Neural progenitor cell (in vitro differentiated cells): ENCODE data around the gene ANXA6. TPM values are rescaled to one million over a fixed set of nuclear protein-coding genes. Genes with fewer than 3 reads are reported as not detected.

Source experiments
- DNase-seq: peaks from one replicate; pipeline ENCODE4 v3.0.0-alpha.2; 2016; ENCODE audit warnings: low spot score
- H2AFZ ChIP-seq: fragments of 200-600 bp; sonication (generic); replicated peaks from 2 replicates; pipeline ENCODE4 v1.6.1; 2016; ENCODE audit warnings: antibody characterized with exemption
- H3F3A ChIP-seq: fragments of 200-600 bp; sonication (generic); 2 replicates; pipeline ENCODE4 v1.6.1; 2016; ENCODE audit warnings: antibody characterized with exemption, low read depth
- H3K27ac ChIP-seq: fragments of 200-600 bp; sonication (generic); 2 replicates; pipeline ENCODE4 v1.5.1; 2016; ENCODE audit warnings: mild to moderate bottlenecking
- H3K27me3 ChIP-seq: fragments of 200-600 bp; sonication (generic); 2 replicates; pipeline ENCODE4 v1.6.1; 2016; ENCODE audit warnings: mild to moderate bottlenecking, moderate library complexity
- H3K36me3 ChIP-seq: fragments of 200-600 bp; sonication (generic); 2 replicates; pipeline ENCODE4 v1.5.1; 2016
- H3K4me1 ChIP-seq: fragments of 200-600 bp; sonication (generic); 2 replicates; pipeline ENCODE4 v1.6.1; 2016; ENCODE audit warnings: mixed run types
- H3K4me2 ChIP-seq: fragments of 200-600 bp; sonication (generic); 2 replicates; pipeline ENCODE4 v1.6.1; 2016
- H3K4me3 ChIP-seq: fragments of 200-600 bp; sonication (generic); 2 replicates; pipeline ENCODE4 v1.5.1; 2016
- H3K79me2 ChIP-seq: fragments of 200-600 bp; sonication (generic); 2 replicates; pipeline ENCODE4 v1.6.1; 2016; ENCODE audit warnings: low read depth
- H3K9ac ChIP-seq: fragments of 200-600 bp; sonication (generic); 2 replicates; pipeline ENCODE4 v1.6.1; 2016
- H3K9me3 ChIP-seq: fragments of 200-600 bp; sonication (generic); 2 replicates; pipeline ENCODE4 v1.5.1; 2016; ENCODE audit warnings: low read depth
- H4K20me1 ChIP-seq: fragments of 200-600 bp; sonication (generic); 2 replicates; pipeline ENCODE4 v1.6.1; 2016; ENCODE audit warnings: low read depth
- H3K27ac Mint-ChIP-seq: 3 replicates; pipeline ENCODE4 v1.8.0; 2021; ENCODE audit warnings: mixed read lengths
- H3K27me3 Mint-ChIP-seq: 2 replicates; pipeline ENCODE4 v1.8.0; 2022; ENCODE audit warnings: low read depth, mild to moderate bottlenecking, inconsistent platforms, moderate library complexity, mixed read lengths; ENCODE audit not compliant: insufficient read depth
- H3K36me3 Mint-ChIP-seq: 3 replicates; pipeline ENCODE4 v1.8.0; 2021; ENCODE audit warnings: mixed read lengths
- H3K4me1 Mint-ChIP-seq: 3 replicates; pipeline ENCODE4 v1.8.0; 2021; ENCODE audit warnings: mixed read lengths
- H3K4me3 Mint-ChIP-seq: 3 replicates; pipeline ENCODE4 v1.8.0; 2021; ENCODE audit warnings: mild to moderate bottlenecking, moderate library complexity, mixed read lengths
- H3K9me3 Mint-ChIP-seq: 3 replicates; pipeline ENCODE4 v1.8.0; 2020; ENCODE audit warnings: mixed read lengths
- EZH2 ChIP-seq: fragments of 200-600 bp; sonication (generic); IDR thresholded peaks from 2 replicates; pipeline ENCODE4 v1.6.1; 2017; ENCODE audit warnings: antibody characterized with exemption, mild to moderate bottlenecking, moderate library complexity
- EZH2phosphoT487 ChIP-seq: fragments of 200-600 bp; sonication (generic); IDR thresholded peaks from 2 replicates; pipeline ENCODE4 v1.6.1; 2017; ENCODE audit warnings: antibody characterized with exemption
- total RNA-seq: library from RNA; depleted of rRNA; stranded (reverse); fragments of >200 nt; gene quantifications from 2 replicates; pipeline ENCODE4 v1.2.3, GENCODE V29; 2015; ENCODE audit warnings: low replicate concordance
- TF ChIP-seq, protein P1 (sequence below): fragments of 200-600 bp; sonication (generic); IDR thresholded peaks from 2 replicates; pipeline ENCODE4 v1.5.1; 2017; ENCODE audit warnings: antibody characterized with exemption, mild to moderate bottlenecking

The ANXA6 gene
- total RNA-seq, 1 donor from 2014 or later: 97.6 TPM

DNA sequence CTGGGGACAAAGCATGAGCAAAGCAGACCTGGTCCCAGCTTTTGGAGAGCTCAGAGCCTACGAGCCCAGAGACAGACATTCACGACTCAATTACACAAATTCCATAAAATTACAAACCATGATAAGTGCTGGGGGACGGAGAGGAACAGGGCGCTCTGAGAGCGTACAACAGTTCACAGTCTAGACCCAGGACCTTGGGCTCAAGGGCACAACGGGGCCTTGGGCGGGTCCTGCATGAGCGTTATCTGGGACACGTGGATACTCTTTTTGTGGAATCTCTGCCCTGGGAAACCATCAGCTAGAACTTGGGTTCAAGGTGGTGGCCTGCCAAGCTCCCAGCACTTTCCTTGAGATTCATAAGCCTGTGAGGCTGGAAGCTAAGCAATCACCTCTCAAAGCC is 9.4 kb upstream of the ANXA6 start:
- Histone ChIP-seq H3K27ac (no peak overlapping the region), H3K79me2 (no peaks in the 10 kb centered on the region), H3K36me3 (no peaks in the 10 kb centered on the region), H3K4me2 (no peak overlapping the region), H3K9me3 (no peaks in the 10 kb centered on the region), H3K9ac (no peak overlapping the region), H2AFZ (no peak overlapping the region), H3K27me3 (no peaks in the 10 kb centered on the region), H4K20me1 (no peaks in the 10 kb centered on the region), H3F3A (no peaks in the 10 kb centered on the region), H3K4me1 (no peaks in the 10 kb centered on the region), H3K4me3 (no peak overlapping the region)
- no peak overlapping the region for H3K4me3 Mint-ChIP-seq
- no peak for DNase-seq
- H3K4me1 Mint-ChIP-seq: peaks cover 10% of the 10 kb centered on the region
- peaks cover 2% of the 10 kb centered on the region for H3K27me3 Mint-ChIP-seq
- TF ChIP-seq EZH2phosphoT487: no peak
- no peak for TF ChIP-seq EZH2
- TF ChIP-seq, protein P1, sequence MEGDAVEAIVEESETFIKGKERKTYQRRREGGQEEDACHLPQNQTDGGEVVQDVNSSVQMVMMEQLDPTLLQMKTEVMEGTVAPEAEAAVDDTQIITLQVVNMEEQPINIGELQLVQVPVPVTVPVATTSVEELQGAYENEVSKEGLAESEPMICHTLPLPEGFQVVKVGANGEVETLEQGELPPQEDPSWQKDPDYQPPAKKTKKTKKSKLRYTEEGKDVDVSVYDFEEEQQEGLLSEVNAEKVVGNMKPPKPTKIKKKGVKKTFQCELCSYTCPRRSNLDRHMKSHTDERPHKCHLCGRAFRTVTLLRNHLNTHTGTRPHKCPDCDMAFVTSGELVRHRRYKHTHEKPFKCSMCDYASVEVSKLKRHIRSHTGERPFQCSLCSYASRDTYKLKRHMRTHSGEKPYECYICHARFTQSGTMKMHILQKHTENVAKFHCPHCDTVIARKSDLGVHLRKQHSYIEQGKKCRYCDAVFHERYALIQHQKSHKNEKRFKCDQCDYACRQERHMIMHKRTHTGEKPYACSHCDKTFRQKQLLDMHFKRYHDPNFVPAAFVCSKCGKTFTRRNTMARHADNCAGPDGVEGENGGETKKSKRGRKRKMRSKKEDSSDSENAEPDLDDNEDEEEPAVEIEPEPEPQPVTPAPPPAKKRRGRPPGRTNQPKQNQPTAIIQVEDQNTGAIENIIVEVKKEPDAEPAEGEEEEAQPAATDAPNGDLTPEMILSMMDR: no peak
- H3K27ac Mint-ChIP-seq: no peak overlapping the region
- H3K36me3 Mint-ChIP-seq: no peaks in the 10 kb centered on the region
- no peaks in the 10 kb centered on the region for H3K9me3 Mint-ChIP-seq

DNA sequence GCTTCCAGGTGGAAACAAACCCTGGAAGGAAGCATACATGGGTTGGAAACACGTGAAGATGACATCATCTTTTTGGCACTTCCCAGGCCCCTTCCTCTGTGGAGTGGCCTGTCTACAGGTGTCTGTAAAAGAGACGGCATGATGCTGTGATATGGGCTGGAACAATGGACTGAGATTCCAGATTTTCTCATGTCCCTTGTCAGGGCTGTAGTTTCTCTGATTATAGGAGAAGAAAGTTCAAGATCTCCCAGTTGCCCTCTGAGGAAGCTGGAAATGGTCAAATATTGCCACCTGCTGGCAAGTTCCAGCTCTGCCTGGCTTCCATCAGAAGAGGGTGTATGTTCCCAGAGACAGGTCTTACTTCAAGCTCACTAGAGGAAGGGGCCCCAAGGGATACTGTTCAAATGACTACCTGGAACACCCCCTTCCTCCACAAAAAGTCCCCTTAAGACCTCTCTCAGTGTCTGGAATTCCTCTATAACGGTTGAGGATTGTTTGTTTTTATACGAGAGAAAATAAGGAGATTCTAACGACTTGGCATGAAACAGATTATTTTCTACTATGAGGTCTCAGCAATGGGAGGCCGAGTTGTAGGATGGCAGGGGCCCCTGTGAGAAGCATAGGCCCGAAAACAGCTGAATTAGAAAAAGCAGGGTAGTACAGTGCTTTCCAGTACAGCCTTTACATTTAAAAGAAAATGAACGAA is 7.3 kb upstream of the ANXA6 start:
- Mint-ChIP-seq H3K27ac (peak overlapping the region; percentile 54), H3K36me3 (no peaks in the 10 kb centered on the region), H3K4me1 (peaks cover 10% of the 10 kb centered on the region), H3K9me3 (no peaks in the 10 kb centered on the region), H3K4me3 (no peak overlapping the region), H3K27me3 (peaks cover 5% of the 10 kb centered on the region)
- Histone ChIP-seq H3K4me2 (no peak overlapping the region), H4K20me1 (no peaks in the 10 kb centered on the region), H3K4me3 (no peak overlapping the region), H3K79me2 (no peaks in the 10 kb centered on the region), H3F3A (no peaks in the 10 kb centered on the region), H3K36me3 (no peaks in the 10 kb centered on the region), H3K27me3 (no peaks in the 10 kb centered on the region), H3K9ac (no peak overlapping the region), H3K27ac (no peak overlapping the region), H2AFZ (no peak overlapping the region), H3K4me1 (no peaks in the 10 kb centered on the region), H3K9me3 (no peaks in the 10 kb centered on the region)
- DNase-seq: peak; percentile 73
- no peak for TF ChIP-seq EZH2
- TF ChIP-seq, protein P1: peak; percentile 88

DNA sequence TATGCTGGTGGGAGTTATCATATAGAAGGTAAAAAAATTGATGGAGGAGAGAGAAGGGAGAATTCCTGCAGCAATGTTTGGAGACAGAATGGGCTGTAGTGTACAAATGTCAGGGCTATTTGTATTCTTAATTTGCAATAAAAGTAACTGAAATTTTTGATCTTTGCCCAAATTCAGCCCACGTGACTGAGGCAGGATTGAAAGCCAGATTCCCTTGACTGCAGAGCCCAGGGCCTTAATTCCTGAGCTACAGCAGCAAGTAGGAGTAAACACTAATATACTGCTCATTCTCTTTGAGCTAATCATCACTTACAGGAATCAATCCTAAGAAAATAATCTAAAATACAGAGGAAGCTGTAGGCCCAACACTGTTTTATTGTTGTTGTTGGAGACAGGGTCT is 5.2 kb upstream of the ANXA6 start:
- no peak overlapping the region for H3K4me3 ChIP-seq
- no peaks in the 10 kb centered on the region for H3K9me3 ChIP-seq
- H3K79me2 ChIP-seq: no peaks in the 10 kb centered on the region
- no peak overlapping the region for H3K9ac ChIP-seq
- H4K20me1 ChIP-seq: no peaks in the 10 kb centered on the region
- peaks cover 6% of the 10 kb centered on the region for H3K4me1 ChIP-seq
- H3K4me1 Mint-ChIP-seq: peaks cover 20% of the 10 kb centered on the region
- TF ChIP-seq EZH2phosphoT487: no peak
- no peak overlapping the region for H2AFZ ChIP-seq
- peaks cover 13% of the 10 kb centered on the region for H3K27me3 ChIP-seq
- peaks cover 9% of the 10 kb centered on the region for H3K27me3 Mint-ChIP-seq
- no peak overlapping the region for H3K4me2 ChIP-seq
- H3K36me3 Mint-ChIP-seq: no peaks in the 10 kb centered on the region
- no peaks in the 10 kb centered on the region for H3F3A ChIP-seq
- H3K9me3 Mint-ChIP-seq: no peaks in the 10 kb centered on the region
- H3K27ac ChIP-seq: no peak overlapping the region
- H3K4me3 Mint-ChIP-seq: no peak overlapping the region
- no peak overlapping the region for H3K27ac Mint-ChIP-seq
- H3K36me3 ChIP-seq: no peaks in the 10 kb centered on the region
- DNase-seq: no peak

DNA sequence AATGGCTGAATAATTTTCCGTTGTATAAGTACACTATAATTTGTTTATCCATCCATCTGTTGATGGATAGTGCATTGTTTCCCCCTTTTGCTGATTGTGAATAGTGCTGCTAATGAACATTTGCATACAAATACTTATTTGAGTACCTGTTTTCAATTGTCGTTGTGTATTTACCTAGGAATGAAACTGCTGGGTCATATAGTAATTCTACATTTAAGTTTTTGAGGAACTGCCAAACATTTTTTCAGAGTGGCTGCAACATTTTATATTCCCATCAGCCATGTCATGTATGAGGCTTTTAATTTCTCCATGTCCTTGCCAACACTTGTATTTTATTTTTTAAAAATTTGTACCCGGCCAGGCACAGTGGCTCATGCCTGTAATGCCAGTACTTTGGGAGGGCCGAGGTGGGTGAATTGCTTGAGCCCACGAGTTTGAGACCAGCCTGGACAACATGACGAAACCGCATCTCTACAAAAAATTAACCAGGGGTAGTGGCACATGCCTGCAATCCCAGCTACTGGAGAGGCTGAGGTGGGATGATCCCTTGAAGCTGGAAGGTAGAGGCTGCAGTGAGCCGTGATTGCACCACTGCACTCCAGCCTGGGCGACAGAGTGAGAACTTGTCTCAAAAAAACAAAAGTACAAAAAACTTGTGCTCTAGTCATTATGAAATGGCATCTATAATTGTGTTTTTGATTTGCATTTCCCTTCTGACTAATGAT is 2.2 kb upstream of the ANXA6 start:
- Histone ChIP-seq H3K79me2 (no peaks in the 10 kb centered on the region), H3F3A (peaks cover 5% of the 10 kb centered on the region), H3K27me3 (peaks cover 13% of the 10 kb centered on the region), H4K20me1 (no peaks in the 10 kb centered on the region), H3K9ac (no peak overlapping the region), H3K4me1 (peaks cover 19% of the 10 kb centered on the region), H3K36me3 (no peaks in the 10 kb centered on the region), H3K4me2 (no peak overlapping the region), H3K27ac (no peak overlapping the region), H2AFZ (no peak overlapping the region), H3K9me3 (no peaks in the 10 kb centered on the region), H3K4me3 (no peak overlapping the region)
- TF ChIP-seq EZH2: no peak
- peaks cover 37% of the 10 kb centered on the region for H3K4me1 Mint-ChIP-seq
- no peaks in the 10 kb centered on the region for H3K9me3 Mint-ChIP-seq
- no peak for DNase-seq
- no peak overlapping the region for H3K27ac Mint-ChIP-seq
- H3K36me3 Mint-ChIP-seq: no peaks in the 10 kb centered on the region
- peaks cover 12% of the 10 kb centered on the region for H3K27me3 Mint-ChIP-seq
- no peak overlapping the region for H3K4me3 Mint-ChIP-seq
